CD14-positive monocyte (primary cell): ENCODE data around the gene TANC1. TPM values are rescaled to one million over a fixed set of nuclear protein-coding genes. Genes with fewer than 3 reads are reported as not detected.

Experiments
- DNase-seq, 3 donors: peaks; one replicate each; pipeline ENCODE4 v3.0.0-alpha.2; 2011 to 2022
- H2AFZ ChIP-seq: 2 replicates; pipeline ENCODE4 v1.6.0; 2012; ENCODE audit warnings: mild to moderate bottlenecking, low read depth, low read length, inconsistent platforms; ENCODE audit not compliant: insufficient read depth, poor library complexity, severe bottlenecking
- H3K27ac ChIP-seq, 2 donors: 1 replicate in 1 of 2; 2 replicates in 1 of 2; pipeline ENCODE4 v1.5.1; 2012 to 2013; ENCODE audit warnings: low read length in 2 of 2, control low read depth in 1 of 2, inconsistent platforms in 1 of 2, low read depth in 1 of 2, mild to moderate bottlenecking in 1 of 2
- H3K27me3 ChIP-seq, 2 donors: one replicate each; pipeline versions ENCODE4 v1.6.0 to v1.6.1; 2011 to 2013; ENCODE audit warnings: low read length in 2 of 2; ENCODE audit not compliant: control insufficient read depth in 2 of 2, insufficient read depth in 2 of 2
- H3K36me3 ChIP-seq, 2 donors: replicated peaks in 1 of 2; 1 replicate in 1 of 2; 2 replicates in 1 of 2; pipeline versions ENCODE4 v1.5.1 to v1.6.1; 2012 to 2013; ENCODE audit warnings: low read length in 2 of 2, control low read depth in 1 of 2, inconsistent platforms in 1 of 2, mild to moderate bottlenecking in 1 of 2; ENCODE audit not compliant: insufficient read depth in 2 of 2, control insufficient read depth in 1 of 2
- H3K4me1 ChIP-seq, 2 donors: 1 replicate in 1 of 2; 2 replicates in 1 of 2; pipeline versions ENCODE4 v1.5.1 to v1.6.1; 2012 to 2013; ENCODE audit warnings: low read length in 2 of 2, control low read depth in 1 of 2, inconsistent platforms in 1 of 2, mild to moderate bottlenecking in 1 of 2, moderate library complexity in 1 of 2; ENCODE audit not compliant: insufficient read depth in 2 of 2, control insufficient read depth in 1 of 2
- H3K4me2 ChIP-seq: replicated peaks from 2 replicates; pipeline ENCODE3; 2012; ENCODE audit warnings: low read length, moderate library complexity, mild to moderate bottlenecking; ENCODE audit not compliant: poor library complexity, severe bottlenecking; ENCODE audit errors: extremely low read depth
- H3K4me3 ChIP-seq, 3 experiments: fragments of 200-600 bp in 1 of 3; sonication (generic) in 1 of 3; replicated peaks in 1 of 3; 1 replicate in 2 of 3; 2 replicates in 1 of 3; pipeline ENCODE4 v1.5.1; 2011 to 2013; ENCODE audit warnings: low read length in 3 of 3, mild to moderate bottlenecking in 3 of 3, control low read depth in 2 of 3, low read depth in 2 of 3, inconsistent platforms in 1 of 3, moderate library complexity in 1 of 3
- H3K79me2 ChIP-seq: 2 replicates; pipeline ENCODE4 v1.6.0; 2012; ENCODE audit warnings: mild to moderate bottlenecking, control low read depth, inconsistent platforms, low read length, moderate library complexity; ENCODE audit not compliant: insufficient read depth
- H3K9ac ChIP-seq: 2 replicates; pipeline ENCODE4 v1.6.0; 2017; ENCODE audit warnings: low read length, mild to moderate bottlenecking; ENCODE audit not compliant: insufficient read depth, poor library complexity, severe bottlenecking
- H3K9me3 ChIP-seq, 2 donors: replicated peaks in 1 of 2; 1 replicate in 1 of 2; 2 replicates in 1 of 2; pipeline versions ENCODE4 v1.5.1 to v1.6.1; 2012 to 2013; ENCODE audit warnings: low read length in 2 of 2, control low read depth in 1 of 2; ENCODE audit not compliant: control insufficient read depth in 1 of 2, insufficient read depth in 1 of 2
- H4K20me1 ChIP-seq: 2 replicates; pipeline ENCODE4 v1.6.0; 2012; ENCODE audit warnings: mild to moderate bottlenecking, low read length, control low read depth, moderate library complexity; ENCODE audit not compliant: insufficient read depth
- H3K27ac Mint-ChIP-seq, 7 donors: one replicate each; pipeline ENCODE4 v1.8.0; 2020; ENCODE audit warnings: mild to moderate bottlenecking in 7 of 7, mixed read lengths in 7 of 7, moderate library complexity in 6 of 7, inconsistent platforms in 2 of 7
- H3K27me3 Mint-ChIP-seq, 3 donors: one replicate each; pipeline ENCODE4 v1.8.0; 2021 to 2022; ENCODE audit warnings: low read depth in 3 of 3, mild to moderate bottlenecking in 3 of 3, mixed read lengths in 3 of 3, moderate library complexity in 3 of 3, inconsistent platforms in 1 of 3
- H3K36me3 Mint-ChIP-seq, 2 donors: one replicate each; pipeline ENCODE4 v1.8.0; 2020; ENCODE audit warnings: mixed read lengths in 2 of 2, inconsistent platforms in 1 of 2, mild to moderate bottlenecking in 1 of 2
- H3K4me1 Mint-ChIP-seq: one replicate; pipeline ENCODE4 v1.8.0; 2020; ENCODE audit warnings: mild to moderate bottlenecking, mixed read lengths
- H3K4me3 Mint-ChIP-seq, 2 donors: one replicate each; pipeline ENCODE4 v1.8.0; 2020; ENCODE audit warnings: mild to moderate bottlenecking in 2 of 2, mixed read lengths in 2 of 2, moderate library complexity in 1 of 2
- H3K9me3 Mint-ChIP-seq, 7 donors: one replicate each; pipeline ENCODE4 v1.8.0; 2020 to 2022; ENCODE audit warnings: mixed read lengths in 7 of 7, mild to moderate bottlenecking in 6 of 7, moderate library complexity in 6 of 7, inconsistent platforms in 2 of 7
- WGBS: methylation state at CpG from one replicate; pipeline ENCODE4 v1.1.5; 2013; ENCODE audit warnings: missing lambda C conversion rate; ENCODE audit not compliant: insufficient coverage; 5-methylcytosine and 5-hydroxymethylcytosine counted together
- intact Hi-C, 2 donors: fragments of 100-400 bp; cut with micrococcal nuclease; formaldehyde crosslinking; loops; one replicate each; pipeline versions ENCODE4 v1.15.0 to v1.15.1; 2023
- polyA plus RNA-seq, 3 donors: library from polyadenylated mRNA; depleted of rRNA in 1 of 3; unstranded in 2 of 3; stranded (reverse) in 1 of 3; fragments of 300-500 nt in 2 of 3; fragments of >200 nt in 1 of 3; fragmentation: Illumina TruSeq in 2 of 3; gene quantifications; 1 replicate in 2 of 3; 2 replicates in 1 of 3; pipeline ENCODE4 v1.2.3, GENCODE V29; 2012 to 2021
- TF ChIP-seq, protein P1 (sequence below): fragments of 200-600 bp; IDR thresholded peaks from one replicate; pipeline ENCODE4 v1.8.0; 2022; ENCODE audit warnings: antibody characterized with exemption, mild to moderate bottlenecking

TANC1 gene
- polyA plus RNA-seq, 3 donors: 0.04 TPM; not detected in 2

DNA sequence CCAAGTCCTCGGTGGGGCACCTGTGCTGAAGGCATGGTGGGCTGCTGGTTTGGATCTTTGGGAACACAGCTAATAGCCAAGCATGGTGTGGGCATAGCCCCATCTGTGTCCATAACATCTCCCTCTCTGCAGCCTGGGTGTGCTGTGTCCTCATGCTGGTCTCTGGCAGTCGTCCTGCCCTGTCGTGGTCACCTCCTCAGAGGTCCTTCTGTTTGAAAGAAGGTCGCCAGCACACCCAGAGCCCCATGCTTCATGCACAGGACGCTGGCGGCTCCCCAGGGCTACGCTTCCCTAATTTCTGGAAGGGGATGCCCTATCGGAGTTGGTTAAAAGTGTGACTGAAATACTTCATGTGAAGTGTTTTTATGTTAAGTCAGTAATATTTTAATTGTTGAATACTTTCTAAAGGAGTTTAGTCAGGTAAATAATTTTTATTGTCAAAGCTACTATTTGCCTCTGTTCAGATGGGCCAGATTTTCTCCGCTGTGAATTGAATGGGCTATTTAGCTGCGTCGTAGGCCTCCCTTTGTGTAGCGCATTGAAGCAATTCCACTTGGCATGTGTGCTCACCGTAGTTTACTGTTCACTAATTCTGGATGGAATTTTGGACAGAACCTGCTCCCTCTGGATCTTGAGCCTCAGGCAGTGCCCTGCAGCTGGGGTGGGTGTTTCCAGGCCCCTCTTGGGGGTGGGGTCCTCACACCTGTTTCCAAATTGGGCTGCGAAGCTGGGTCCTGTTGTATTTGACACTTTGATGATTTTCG lies 236.1 kb downstream of the TANC1 start:
- H4K20me1 ChIP-seq: no peaks in the 10 kb centered on the region
- Mint-ChIP-seq H3K36me3 (no peaks in the 10 kb centered on the region), H3K27ac (no peak overlapping the region), H3K27me3 (peaks cover 0 to 2% (median 0%) of the 10 kb centered on the region in 3 donors), H3K9me3 (no peaks in the 10 kb centered on the region), H3K4me1 (no peaks in the 10 kb centered on the region), H3K4me3 (no peak overlapping the region)
- no peaks in the 10 kb centered on the region for H3K4me1 ChIP-seq
- H3K79me2 ChIP-seq: no peaks in the 10 kb centered on the region
- no peak overlapping the region for H3K4me2 ChIP-seq
- no peak overlapping the region for H3K27ac ChIP-seq
- H3K36me3 ChIP-seq: no peaks in the 10 kb centered on the region
- 93% methylated on average over 10 of the region's 15 CpGs for WGBS
- no peaks in the 10 kb centered on the region for H3K27me3 ChIP-seq
- TF ChIP-seq, protein P1, sequence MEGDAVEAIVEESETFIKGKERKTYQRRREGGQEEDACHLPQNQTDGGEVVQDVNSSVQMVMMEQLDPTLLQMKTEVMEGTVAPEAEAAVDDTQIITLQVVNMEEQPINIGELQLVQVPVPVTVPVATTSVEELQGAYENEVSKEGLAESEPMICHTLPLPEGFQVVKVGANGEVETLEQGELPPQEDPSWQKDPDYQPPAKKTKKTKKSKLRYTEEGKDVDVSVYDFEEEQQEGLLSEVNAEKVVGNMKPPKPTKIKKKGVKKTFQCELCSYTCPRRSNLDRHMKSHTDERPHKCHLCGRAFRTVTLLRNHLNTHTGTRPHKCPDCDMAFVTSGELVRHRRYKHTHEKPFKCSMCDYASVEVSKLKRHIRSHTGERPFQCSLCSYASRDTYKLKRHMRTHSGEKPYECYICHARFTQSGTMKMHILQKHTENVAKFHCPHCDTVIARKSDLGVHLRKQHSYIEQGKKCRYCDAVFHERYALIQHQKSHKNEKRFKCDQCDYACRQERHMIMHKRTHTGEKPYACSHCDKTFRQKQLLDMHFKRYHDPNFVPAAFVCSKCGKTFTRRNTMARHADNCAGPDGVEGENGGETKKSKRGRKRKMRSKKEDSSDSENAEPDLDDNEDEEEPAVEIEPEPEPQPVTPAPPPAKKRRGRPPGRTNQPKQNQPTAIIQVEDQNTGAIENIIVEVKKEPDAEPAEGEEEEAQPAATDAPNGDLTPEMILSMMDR: no peak
- intact Hi-C loops: no loop called here
- H3K9ac ChIP-seq: no peak overlapping the region
- no peak overlapping the region for H3K4me3 ChIP-seq
- no peaks in the 10 kb centered on the region for H3K9me3 ChIP-seq
- no peak for DNase-seq
- H2AFZ ChIP-seq: no peak overlapping the region

DNA sequence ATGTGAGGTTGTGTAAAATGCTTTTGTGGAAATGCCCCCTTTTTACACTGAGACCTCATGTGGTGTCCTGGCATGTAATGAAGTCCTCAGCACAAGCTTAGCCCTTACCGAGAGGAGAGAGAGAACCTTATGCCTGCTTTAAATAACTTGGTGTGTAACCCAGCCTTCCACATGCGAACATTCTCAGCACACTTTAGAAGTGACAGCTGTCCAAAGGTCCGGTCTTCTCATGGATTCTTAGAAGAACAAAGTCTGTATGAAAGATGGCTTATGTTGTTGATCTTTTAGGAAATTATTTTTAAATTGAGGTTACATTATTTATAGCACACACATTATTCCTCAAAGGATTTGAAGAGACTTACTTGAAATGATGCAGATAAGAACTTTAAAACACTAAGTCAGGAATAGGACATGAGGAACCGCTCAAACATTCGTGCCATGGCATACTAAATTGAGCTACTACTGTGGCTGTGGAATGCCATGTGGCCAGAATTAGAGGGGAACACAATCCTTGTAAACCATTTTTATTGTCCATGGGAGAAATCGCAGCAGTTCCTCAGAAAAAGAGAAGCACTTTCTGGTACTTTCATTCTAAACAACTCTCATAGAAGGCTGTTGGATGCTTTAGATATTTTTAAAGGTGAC lies 238.4 kb downstream of the TANC1 start:
- DNase-seq: no peak
- Mint-ChIP-seq H3K4me3 (no peak overlapping the region), H3K27me3 (peaks cover 0 to 2% (median 0%) of the 10 kb centered on the region in 3 donors), H3K27ac (no peak overlapping the region), H3K4me1 (no peaks in the 10 kb centered on the region), H3K9me3 (no peaks in the 10 kb centered on the region), H3K36me3 (no peaks in the 10 kb centered on the region)
- H3K4me3 ChIP-seq: no peak overlapping the region
- no peak overlapping the region for H3K27ac ChIP-seq
- TF ChIP-seq, protein P1: no peak
- H2AFZ ChIP-seq: no peak overlapping the region
- no peaks in the 10 kb centered on the region for H3K9me3 ChIP-seq
- H3K79me2 ChIP-seq: no peaks in the 10 kb centered on the region
- intact Hi-C loops: no loop called here
- no peak overlapping the region for H3K9ac ChIP-seq
- H3K27me3 ChIP-seq: no peaks in the 10 kb centered on the region
- H4K20me1 ChIP-seq: no peaks in the 10 kb centered on the region
- H3K4me2 ChIP-seq: no peak overlapping the region
- no peaks in the 10 kb centered on the region for H3K36me3 ChIP-seq
- 100% methylated on average over 3 of the region's 6 CpGs for WGBS
- no peaks in the 10 kb centered on the region for H3K4me1 ChIP-seq
